GM12878 (cell line): Measurements from ENCODE around the gene ABCC2. TPM values are rescaled to one million over a fixed set of nuclear protein-coding genes. Genes with fewer than 3 reads are reported as not detected.

Experiments used
- CBX3 ChIP-seq: fragments of 200-600 bp; sonication (generic); IDR thresholded peaks from 2 replicates; pipeline ENCODE4 v1.6.1; 2016; ENCODE audit warnings: low read depth, borderline replicate concordance
- CEBPZ ChIP-seq: fragments of 150-350 bp; IDR thresholded peaks from 2 replicates; pipeline ENCODE4 v1.6.1; 2016; ENCODE audit warnings: low read depth, low read length
- DPF2 ChIP-seq: fragments of 450-650 bp; IDR thresholded peaks from 2 replicates; pipeline ENCODE4 v1.6.1; 2017; ENCODE audit warnings: mild to moderate bottlenecking
- EGR1 ChIP-seq, 2 experiments: IDR thresholded peaks; 1 replicate in 1 of 2; 2 replicates in 1 of 2; pipeline ENCODE4 v1.6.1; 2011 to 2012; ENCODE audit warnings: low read depth in 2 of 2, low read length in 2 of 2, borderline replicate concordance in 1 of 2, mild to moderate bottlenecking in 1 of 2, moderate library complexity in 1 of 2
- FOXK2 ChIP-seq: fragments of 450-650 bp; IDR thresholded peaks from 2 replicates; pipeline ENCODE4 v1.6.1; 2017; ENCODE audit warnings: mild to moderate bottlenecking, moderate library complexity
- HDAC6 ChIP-seq: fragments of 200-600 bp; sonication (generic); IDR thresholded peaks from one replicate; pipeline ENCODE4 v1.8.0; 2017; ENCODE audit warnings: antibody characterized with exemption; ENCODE audit not compliant: unreplicated experiment
- HDGF ChIP-seq: fragments of 450-650 bp; IDR thresholded peaks from 2 replicates; pipeline ENCODE4 v1.6.1; 2016; ENCODE audit warnings: antibody characterized with exemption
- IKZF1 ChIP-seq: fragments of 450-650 bp; conservative IDR thresholded peaks from 2 replicates; pipeline ENCODE4 v1.6.1; 2017; ENCODE audit warnings: antibody characterized with exemption, mild to moderate bottlenecking
- IRF4 ChIP-seq: IDR thresholded peaks from 2 replicates; pipeline ENCODE4 v1.6.1; 2011; ENCODE audit warnings: low read depth, low read length
- JUND ChIP-seq: IDR thresholded peaks from 2 replicates; pipeline ENCODE4 v1.6.1; 2012; ENCODE audit warnings: low read depth, mild to moderate bottlenecking, low read length, improper control_type of control experiment, moderate library complexity
- MLLT1 ChIP-seq: fragments of 450-650 bp; IDR thresholded peaks from 2 replicates; pipeline ENCODE4 v1.6.1; 2016; ENCODE audit warnings: mild to moderate bottlenecking
- MXI1 ChIP-seq: fragments of 150-350 bp; IDR thresholded peaks from 2 replicates; pipeline ENCODE4 v1.6.1; 2011; ENCODE audit warnings: low read depth, mild to moderate bottlenecking, inconsistent platforms, low read length, improper control_type of control experiment
- MYB ChIP-seq: fragments of 150-350 bp; IDR thresholded peaks from 2 replicates; pipeline ENCODE4 v1.6.1; 2014; ENCODE audit warnings: mild to moderate bottlenecking, low read depth, low read length, borderline replicate concordance
- MYC ChIP-seq: IDR thresholded peaks from 2 replicates; pipeline ENCODE4 v1.6.1; 2011; ENCODE audit warnings: mild to moderate bottlenecking, low read length, moderate library complexity, inconsistent platforms; ENCODE audit not compliant: insufficient read depth, insufficient replicate concordance, insufficient read length, severe bottlenecking
- NKRF ChIP-seq: fragments of 450-650 bp; conservative IDR thresholded peaks from 2 replicates; pipeline ENCODE4 v1.6.1; 2017; ENCODE audit warnings: mild to moderate bottlenecking, moderate library complexity
- POU2F2 ChIP-seq: IDR thresholded peaks from 3 replicates; pipeline ENCODE4 v1.6.1; 2011; ENCODE audit warnings: low read depth, mild to moderate bottlenecking, low read length, borderline replicate concordance
- SIX5 ChIP-seq: IDR thresholded peaks from 2 replicates; pipeline ENCODE4 v1.6.1; 2011; ENCODE audit warnings: mild to moderate bottlenecking, low read depth, low read length, moderate library complexity; ENCODE audit not compliant: severe bottlenecking
- SMARCA5 ChIP-seq: fragments of 450-650 bp; IDR thresholded peaks from 2 replicates; pipeline ENCODE4 v1.6.1; 2017; ENCODE audit warnings: mild to moderate bottlenecking
- TARDBP ChIP-seq: IDR thresholded peaks from 2 replicates; pipeline ENCODE4 v1.6.1; 2016; ENCODE audit warnings: borderline replicate concordance
- ZBTB40 ChIP-seq: fragments of 450-650 bp; IDR thresholded peaks from 2 replicates; pipeline ENCODE4 v1.6.1; 2016; ENCODE audit warnings: mild to moderate bottlenecking, moderate library complexity, borderline replicate concordance
- polyA plus RNA-seq, 11 experiments: library from polyadenylated mRNA; depleted of rRNA in 4 of 11; unstranded in 6 of 11; stranded (reverse) in 5 of 11; fragments of >200 nt; fragmentation: Nextera tagmentation in 4 of 11; fragmentation: Illumina TruSeq in 1 of 11; extraction: Ambion mirVana in 4 of 11; extraction: Trizol in 1 of 11; gene quantifications; 1 replicate in 1 of 11; 2 replicates in 10 of 11; pipeline versions ENCODE4 v1.2.1 to v1.2.3, GENCODE V29; 2011 to 2016; ENCODE audit warnings: inconsistent platforms in 2 of 11, missing spikeins in 2 of 11, low read depth in 1 of 11
- total RNA-seq, 4 experiments: library from RNA; depleted of rRNA in 3 of 4; stranded (reverse); fragments of >200 nt in 3 of 4; fragmentation: Illumina TruSeq in 1 of 4; extraction: Trizol in 1 of 4; gene quantifications; 2 replicates each; pipeline versions ENCODE4 v1.2.1 to v1.2.3, GENCODE V29; 2013 to 2021

ABCC2 gene
- total and polyA plus RNA-seq, 10 of the 15 experiments (the other 5 are each of a cell fraction or from before 2014, with no cell fraction given): 0.02 to 0.95 (median 0.21) TPM

GRCh38 chr10:99845837-99846382, 63.5 kb downstream of the ABCC2 start (continued):
- TF ChIP-seq MYC (no peak), POU2F2 (peak; percentile 93; the same call in 2 of the 3 replicates), MLLT1 (0 out of 2 replicates have a peak, but pooled peaks have one; percentile 16), SIX5 (no peak), FOXK2 (no peak), MXI1 (no peak), NKRF (no peak), CEBPZ (no peak; the same call in 1 of the 2 replicates), HDAC6 (no peak), EGR1 (IDR thresholded peaks at IDR 0.05; ENCODE audit: borderline replicate concordance in 1 of 2, low read depth in 2 of 2, low read length in 2 of 2) (no peak), MYB (no peak), HDGF (no peak), TARDBP (no peak), DPF2 (no peak), IRF4 (0 out of 2 replicates have a peak, but pooled peaks have one; percentile 31), SMARCA5 (no peak), JUND (no peak), CBX3 (no peak), IKZF1 (peak; percentile 21; the same call in 1 of the 2 replicates), ZBTB40 (no peak)
